Activated B cell treated with CpG ODN at 0.5 μM for 24 hours (primary cell): ENCODE measurements around the gene SEMA3F. TPM values are rescaled to one million over a fixed set of nuclear protein-coding genes. Genes with fewer than 3 reads are reported as not detected.
A peak's percentile ranks its signal among the peaks of the same experiment; 100 is the strongest.

Experiments
- ATAC-seq: fragments of 200-7000 bp; cut with Tn5 transposase; one replicate; pipeline ENCODE4 v1.10.0; 2021; ENCODE audit warnings: low read depth, mild to moderate bottlenecking, moderate library complexity
- CTCF ChIA-PET: fragments of 350-600 bp; sonication (Branson Sonifier 250); formaldehyde crosslinking; loops from one replicate; lab custom pipeline; 2021; ENCODE audit warnings: antibody characterized with exemption; lab: Charles Lee
- POLR2A ChIA-PET: fragments of 350-600 bp; sonication (Branson Sonifier 250); formaldehyde crosslinking; loops from one replicate; lab custom pipeline; 2021; ENCODE audit warnings: antibody characterized with exemption; lab: Charles Lee
- DNase-seq: peaks from one replicate; pipeline ENCODE4 v3.0.0; 2022
- H3K27ac Mint-ChIP-seq: one replicate; pipeline ENCODE4 v1.8.0; 2020; ENCODE audit warnings: mixed read lengths
- H3K27me3 Mint-ChIP-seq: one replicate; pipeline ENCODE4 v1.8.0; 2021; ENCODE audit warnings: mixed read lengths
- H3K36me3 Mint-ChIP-seq: one replicate; pipeline ENCODE4 v1.8.0; 2021; ENCODE audit warnings: low read depth, mixed read lengths
- H3K4me1 Mint-ChIP-seq: one replicate; pipeline ENCODE4 v1.8.0; 2021; ENCODE audit warnings: mixed read lengths
- H3K4me3 Mint-ChIP-seq: one replicate; pipeline ENCODE4 v1.8.0; 2020; ENCODE audit warnings: mild to moderate bottlenecking, mixed read lengths
- H3K9me3 Mint-ChIP-seq: one replicate; pipeline ENCODE4 v1.8.0; 2020; ENCODE audit warnings: mixed read lengths
- intact Hi-C: fragments of 100-400 bp; cut with micrococcal nuclease; formaldehyde crosslinking; loops from one replicate; pipeline ENCODE4 v1.15.1; 2024
- total RNA-seq: library from RNA; stranded (reverse); gene quantifications from 2 replicates; pipeline ENCODE4 v1.2.3, GENCODE V29; 2022
- TF ChIP-seq, protein P1 (sequence below): fragments of 200-600 bp; IDR thresholded peaks from one replicate; pipeline ENCODE4 v1.8.0; 2022; ENCODE audit warnings: antibody characterized with exemption, mild to moderate bottlenecking

The SEMA3F gene
- total RNA-seq, 1 donor from 2014 or later = not detected

- H3K27ac Mint-ChIP-seq = no peak overlapping the region
- no peaks in the 10 kb centered on the region for H3K9me3 Mint-ChIP-seq
- POLR2A ChIA-PET = interaction anchor here (0.6 to 2.4 kb wide), 7 partner anchors 11 to 1521 kb away, joined by 3 to 23 read pairs (median 4); partner anchors contain the start of gene RASSF1
- peak overlapping the region; percentile 46 for H3K4me3 Mint-ChIP-seq
- no peak for DNase-seq
- H3K4me1 Mint-ChIP-seq = peaks cover 18% of the 10 kb centered on the region
- no peaks in the 10 kb centered on the region for H3K36me3 Mint-ChIP-seq
- intact Hi-C loops = loop anchor here (1.0 to 5.0 kb wide), 3 partner anchors 51 to 1178 kb away; partner anchors contain the start of gene DALRD3
- peak; percentile 66 for ATAC-seq
- peaks cover 15% of the 10 kb centered on the region for H3K27me3 Mint-ChIP-seq
- TF ChIP-seq, protein P1, sequence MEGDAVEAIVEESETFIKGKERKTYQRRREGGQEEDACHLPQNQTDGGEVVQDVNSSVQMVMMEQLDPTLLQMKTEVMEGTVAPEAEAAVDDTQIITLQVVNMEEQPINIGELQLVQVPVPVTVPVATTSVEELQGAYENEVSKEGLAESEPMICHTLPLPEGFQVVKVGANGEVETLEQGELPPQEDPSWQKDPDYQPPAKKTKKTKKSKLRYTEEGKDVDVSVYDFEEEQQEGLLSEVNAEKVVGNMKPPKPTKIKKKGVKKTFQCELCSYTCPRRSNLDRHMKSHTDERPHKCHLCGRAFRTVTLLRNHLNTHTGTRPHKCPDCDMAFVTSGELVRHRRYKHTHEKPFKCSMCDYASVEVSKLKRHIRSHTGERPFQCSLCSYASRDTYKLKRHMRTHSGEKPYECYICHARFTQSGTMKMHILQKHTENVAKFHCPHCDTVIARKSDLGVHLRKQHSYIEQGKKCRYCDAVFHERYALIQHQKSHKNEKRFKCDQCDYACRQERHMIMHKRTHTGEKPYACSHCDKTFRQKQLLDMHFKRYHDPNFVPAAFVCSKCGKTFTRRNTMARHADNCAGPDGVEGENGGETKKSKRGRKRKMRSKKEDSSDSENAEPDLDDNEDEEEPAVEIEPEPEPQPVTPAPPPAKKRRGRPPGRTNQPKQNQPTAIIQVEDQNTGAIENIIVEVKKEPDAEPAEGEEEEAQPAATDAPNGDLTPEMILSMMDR = no peak
- CTCF ChIA-PET = interaction anchor here (0.7 to 5.4 kb wide), 22 partner anchors 12 to 494 kb away, joined by 3 to 100 read pairs (median 4); partner anchors contain the start of genes GNAI2, IFRD2 and LSMEM2
Measured at GRCh38 chr3:50194903-50195500, 39.9 kb downstream of the SEMA3F start.

GRCh38 chr3:50195501-50196252 is 40.6 kb downstream of the SEMA3F start:
- POLR2A ChIA-PET = interaction anchor here (0.6 to 2.4 kb wide), 6 partner anchors 10 to 1522 kb away, joined by 3 to 23 read pairs (median 5); partner anchors contain the start of gene RASSF1
- Mint-ChIP-seq H3K4me3 (no peak overlapping the region), H3K27ac (no peak overlapping the region), H3K27me3 (peaks cover 16% of the 10 kb centered on the region), H3K4me1 (peaks cover 18% of the 10 kb centered on the region), H3K9me3 (no peaks in the 10 kb centered on the region), H3K36me3 (no peaks in the 10 kb centered on the region)
- intact Hi-C loops = no loop called here
- CTCF ChIA-PET = interaction anchor here (0.9 to 5.4 kb wide), 10 partner anchors 24 to 83 kb away, joined by 3 to 100 read pairs (median 8); partner anchors contain the start of genes GNAI2 and LSMEM2
- DNase-seq = no peak
- TF ChIP-seq, protein P1 = no peak
- ATAC-seq = no peak

DNA sequence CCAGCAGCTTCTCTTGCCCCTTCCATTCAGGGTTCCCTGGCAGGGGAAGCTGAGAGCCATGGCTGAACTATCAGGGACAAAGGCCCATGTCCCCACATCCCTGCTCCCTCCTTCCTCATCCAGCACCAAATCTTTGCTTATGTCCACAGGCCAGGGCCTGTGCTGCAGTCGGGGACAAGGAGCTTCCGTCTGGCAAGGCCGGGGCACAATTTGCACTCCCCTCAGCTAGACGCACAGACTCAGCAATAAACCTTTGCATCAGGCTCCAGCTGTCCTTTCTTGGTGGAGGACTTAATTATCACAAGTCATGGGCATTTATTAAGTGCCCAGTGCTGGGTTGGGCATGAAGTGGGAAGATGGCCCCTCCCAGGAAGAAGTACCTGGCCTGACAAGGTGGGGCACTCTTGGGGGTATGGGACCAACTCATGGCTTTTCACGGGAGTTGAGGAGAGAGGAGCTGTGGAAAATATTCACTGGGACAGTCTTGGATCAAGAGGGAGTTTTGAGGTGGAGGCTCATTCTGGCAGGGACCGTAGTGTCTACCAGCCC is 41.2 kb downstream of the SEMA3F start:
- H3K9me3 Mint-ChIP-seq = no peaks in the 10 kb centered on the region
- H3K27ac Mint-ChIP-seq = no peak overlapping the region
- DNase-seq = no peak
- CTCF ChIA-PET = interaction anchor here (2.1 to 3.9 kb wide), 3 partner anchors 23 to 76 kb away, joined by 5 to 34 read pairs (median 13); no protein-coding TSS in a partner anchor
- H3K36me3 Mint-ChIP-seq = no peaks in the 10 kb centered on the region
- POLR2A ChIA-PET = no interaction called here
- H3K4me1 Mint-ChIP-seq = peaks cover 18% of the 10 kb centered on the region
- H3K27me3 Mint-ChIP-seq = peaks cover 23% of the 10 kb centered on the region
- intact Hi-C loops = no loop called here
- no peak for ATAC-seq
- H3K4me3 Mint-ChIP-seq = no peak overlapping the region
- TF ChIP-seq, protein P1 = no peak

- intact Hi-C loops = no loop called here
- Mint-ChIP-seq H3K27me3 (peaks cover 42% of the 10 kb centered on the region), H3K9me3 (no peaks in the 10 kb centered on the region), H3K27ac (no peak overlapping the region), H3K4me1 (peaks cover 2% of the 10 kb centered on the region), H3K36me3 (no peaks in the 10 kb centered on the region), H3K4me3 (no peak overlapping the region)
- TF ChIP-seq, protein P1 = no peak
- ATAC-seq = no peak
- no peak for DNase-seq
- CTCF ChIA-PET = interaction anchor here (1.6 kb wide), 1 partner anchor 24 kb away, joined by 4 read pairs; no protein-coding TSS in a partner anchor
- POLR2A ChIA-PET = interaction anchor here (0.6 kb wide), 1 partner anchor 22 kb away, joined by 4 read pairs; no protein-coding TSS in a partner anchor
Measured at GRCh38 chr3:50201573-50202315, 46.6 kb downstream of the SEMA3F start.
